Measurements from ENCODE around the gene N4BP2L2. TPM values are rescaled to one million over a fixed set of nuclear protein-coding genes. Genes with fewer than 3 reads are reported as not detected.

Gene N4BP2L2
- 89.4 and 101 TPM in 2 replicates for total RNA-seq

DNA sequence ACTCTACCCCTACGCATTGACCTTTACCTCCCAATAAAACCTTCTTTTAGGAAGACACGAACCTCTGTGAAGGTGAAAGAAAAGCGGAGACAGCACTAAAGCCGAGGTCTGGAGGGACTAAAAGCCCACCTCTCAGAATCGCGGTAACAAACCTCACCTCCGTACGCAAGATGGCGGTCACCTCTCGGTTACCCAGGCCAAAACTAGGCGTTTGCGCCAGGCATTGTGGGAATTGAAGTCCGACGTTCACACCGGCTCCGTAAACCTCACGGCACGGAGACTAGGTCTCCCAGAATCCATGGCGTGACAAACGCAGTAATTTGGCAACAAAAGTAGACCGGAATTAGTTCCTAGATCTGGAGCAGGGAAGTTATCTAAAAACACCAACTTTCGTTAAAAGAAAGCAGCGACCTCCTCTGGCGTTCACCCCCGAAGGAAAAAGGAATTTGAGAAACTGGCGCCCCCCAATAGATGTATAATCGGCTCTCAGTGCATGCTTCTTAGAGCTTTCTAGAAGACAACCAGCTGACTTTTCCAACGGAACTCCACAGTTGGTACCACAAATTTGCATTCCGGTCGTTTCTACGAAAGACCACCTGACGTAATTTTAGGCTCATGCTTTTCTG is at the start of gene N4BP2L2:
N4BP2L2 (minus strand) TSS at position 175 of the 626 bp plus-strand sequence. CDS start 1,768 bp downstream, outside the sequence.

DNA sequence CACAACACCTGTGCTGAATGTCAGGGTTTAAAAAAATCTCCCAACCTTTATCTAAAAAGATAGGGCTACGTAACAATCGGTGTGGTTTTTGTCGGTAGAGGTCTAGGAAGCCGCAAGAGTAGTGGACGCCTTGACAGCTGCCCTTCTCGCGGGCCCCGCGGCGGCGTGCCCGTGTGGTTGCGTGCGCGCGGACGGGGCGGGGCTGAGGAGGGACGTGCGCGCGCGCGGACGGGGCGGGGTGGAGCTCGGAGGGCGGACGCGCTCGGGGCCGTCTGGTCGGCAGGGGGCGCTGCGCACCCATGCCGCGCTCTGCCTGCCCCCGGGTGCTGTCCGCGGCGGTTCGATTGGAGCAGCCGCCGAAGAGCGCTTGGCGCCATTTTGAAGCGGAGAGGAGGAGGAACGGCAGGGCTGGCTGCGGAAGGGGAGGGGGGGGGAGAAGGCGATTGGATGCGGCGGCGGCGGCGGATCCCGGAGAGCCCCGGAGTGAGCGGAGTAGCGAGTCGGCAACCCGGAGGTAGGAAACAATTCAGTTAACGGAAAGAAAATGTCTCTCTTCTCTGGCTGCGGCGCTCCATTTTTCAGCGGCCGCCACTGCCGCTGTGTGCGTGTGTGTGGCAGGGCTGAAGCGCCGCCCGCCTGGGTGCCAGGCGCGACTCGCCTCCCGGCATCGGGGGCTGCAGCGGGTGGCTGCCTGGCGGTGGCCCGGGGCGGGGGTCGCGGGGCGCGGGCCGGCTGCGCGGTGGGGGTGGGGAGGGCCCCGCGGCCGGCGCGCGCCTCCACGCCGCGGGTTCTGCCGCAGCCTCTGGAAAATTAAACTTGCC is 47.7 kb upstream of the N4BP2L2 start, which contains the start of gene PDS5B:
PDS5B (plus strand) TSS at position 373 of the 821 bp plus-strand sequence. CDS start 62,321 bp downstream, outside the sequence.

DNA sequence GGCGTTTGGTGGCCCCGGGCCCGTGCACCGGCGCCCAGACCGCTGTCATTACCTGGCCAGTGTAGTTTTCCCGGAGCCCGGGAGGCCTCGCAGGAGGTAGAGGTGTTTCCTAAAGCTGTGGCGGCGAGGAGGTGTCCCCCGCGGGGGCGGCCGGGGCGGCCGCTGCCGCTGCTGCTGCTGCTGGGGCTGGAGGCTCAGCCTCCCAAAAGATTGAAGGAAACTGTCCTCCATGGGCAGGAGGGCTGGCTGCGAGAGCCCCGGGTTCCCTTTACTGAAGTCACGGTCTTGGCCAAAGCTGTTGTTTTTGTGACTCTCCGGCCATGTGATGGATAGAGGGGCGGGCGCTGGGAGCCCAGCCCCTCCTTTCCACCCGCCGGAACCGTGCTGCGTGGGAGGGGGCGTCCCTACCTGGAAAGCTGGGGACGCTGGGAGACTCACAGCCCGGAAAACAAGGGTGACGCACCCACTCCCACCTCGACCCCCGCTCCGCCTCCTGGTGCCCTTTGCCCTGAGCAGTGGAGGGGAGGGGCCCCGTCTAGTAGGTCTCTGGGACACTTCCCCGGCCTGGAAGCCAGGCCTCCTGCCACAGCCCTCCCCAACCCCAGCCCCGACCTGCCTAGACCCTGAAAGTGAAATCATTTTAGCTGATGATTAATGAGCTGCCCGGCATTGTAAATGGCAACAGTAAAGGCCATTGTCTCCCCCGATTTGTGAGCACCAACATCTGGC is 110.6 kb downstream of the N4BP2L2 start, which contains the start of gene N4BP2L1:
N4BP2L1 (minus strand) TSS at position 279 of the 729 bp plus-strand sequence; CDS start at position 231, 48 bp downstream.

Other genes starting within 250 kb of the N4BP2L2 start
- not detected in 2 replicates for gene ZAR1L, start 223.4 kb downstream of the N4BP2L2 start, total RNA-seq
- gene BRCA2, start 223.3 kb downstream of the N4BP2L2 start, total RNA-seq = 1.0 and 1.3 TPM in 2 replicates
- gene N4BP2L1, start 110.7 kb downstream of the N4BP2L2 start, total RNA-seq = 2.7 and 3.8 TPM in 2 replicates
- gene PDS5B, start 47.7 kb upstream of the N4BP2L2 start, total RNA-seq = 11.9 and 20.8 TPM in 2 replicates

Data from bronchial smooth muscle cell (primary cell).